HG02884 (cell line): ENCODE data around the gene SS18L1.

Source experiments
- ATAC-seq: cut with Tn5 transposase; IDR thresholded peaks from one replicate; pipeline ENCODE4 v1.9.1; 2021; ENCODE audit warnings: mild to moderate bottlenecking, moderate library complexity; ENCODE audit not compliant: unreplicated experiment

The SS18L1 gene

GRCh38 chr20:62191781-62192559, 48.4 kb downstream of the SS18L1 start:
- ATAC-seq: no peak

GRCh38 chr20:62192635-62193034, 49.1 kb downstream of the SS18L1 start:
- no peak for ATAC-seq

- ATAC-seq: no peak
Observed at GRCh38 chr20:62193079-62194025, 49.8 kb downstream of the SS18L1 start.

GRCh38 chr20:62195075-62195405, 51.5 kb downstream of the SS18L1 start:
- no peak for ATAC-seq

- ATAC-seq: no peak
Observed at GRCh38 chr20:62195736-62196135, 52.2 kb downstream of the SS18L1 start.

GRCh38 chr20:62196286-62196685, 52.7 kb downstream of the SS18L1 start:
- no peak for ATAC-seq

- ATAC-seq: no peak
Observed at GRCh38 chr20:62197311-62197710, 53.7 kb downstream of the SS18L1 start.

GRCh38 chr20:62197801-62198200, 54.2 kb downstream of the SS18L1 start:
- ATAC-seq: no peak

- no peak for ATAC-seq
Observed at GRCh38 chr20:62198496-62198895, 54.9 kb downstream of the SS18L1 start.

- no peak for ATAC-seq
Observed at GRCh38 chr20:62198931-62199330, 55.4 kb downstream of the SS18L1 start.

GRCh38 chr20:62200491-62201172, 57.1 kb downstream of the SS18L1 start:
- no peak for ATAC-seq

- no peak for ATAC-seq
Observed at GRCh38 chr20:62201173-62202082, 57.9 kb downstream of the SS18L1 start.

GRCh38 chr20:62202083-62202395, 58.5 kb downstream of the SS18L1 start:
- ATAC-seq: no peak

GRCh38 chr20:62202676-62203377, 59.3 kb downstream of the SS18L1 start:
- no peak for ATAC-seq

GRCh38 chr20:62203378-62204030, 59.9 kb downstream of the SS18L1 start:
- ATAC-seq: no peak

- no peak for ATAC-seq
Observed at GRCh38 chr20:62205618-62206387, 62.2 kb downstream of the SS18L1 start.

- ATAC-seq: no peak
Observed at GRCh38 chr20:62206388-62206775, 62.8 kb downstream of the SS18L1 start.

GRCh38 chr20:62208061-62208794, 64.7 kb downstream of the SS18L1 start:
- no peak for ATAC-seq
